Astrocyte of the hippocampus (primary cell): Measurements from ENCODE around the gene DAGLB.

ENCODE experiments used
- DNase-seq: peaks from one replicate; pipeline ENCODE4 v3.0.0; 2011; ENCODE audit warnings: low read depth, low spot score

DAGLB gene

GRCh38 chr7:6367701-6368211 is 80.0 kb downstream of the DAGLB start:
- DNase-seq: no peak

- no peak for DNase-seq
Observed at GRCh38 chr7:6365451-6365850, 82.3 kb downstream of the DAGLB start.

- no peak for DNase-seq
Observed at GRCh38 chr7:6360841-6361240, 86.9 kb downstream of the DAGLB start.

GRCh38 chr7:6359734-6360133 is 88.0 kb downstream of the DAGLB start:
- no peak for DNase-seq
